Fibroblast of skin of back (primary cell): ENCODE results near the gene PELI2.

Source experiments
- DNase-seq: peaks from one replicate; pipeline ENCODE4 v3.0.0-alpha.2; 2013

PELI2 gene

GRCh38 chr14:56262530-56262929 lies 144.3 kb downstream of the PELI2 start:
- no peak for DNase-seq

GRCh38 chr14:56268039-56268438 lies 149.8 kb downstream of the PELI2 start:
- DNase-seq, result peak; percentile 87

GRCh38 chr14:56268673-56269072 lies 150.5 kb downstream of the PELI2 start:
- peak; percentile 79 for DNase-seq

- DNase-seq, result no peak
These were observed 152.7 kb downstream of the PELI2 start for GRCh38 chr14:56270921-56271320.

- peak; percentile 97 for DNase-seq
These were observed 153.8 kb downstream of the PELI2 start for GRCh38 chr14:56271970-56272369.

GRCh38 chr14:56273155-56273554 lies 154.9 kb downstream of the PELI2 start:
- DNase-seq, result peak; percentile 94

GRCh38 chr14:56273951-56274350 lies 155.7 kb downstream of the PELI2 start:
- DNase-seq, result peak; percentile 7

- peak; percentile 57 for DNase-seq
These were observed 156.3 kb downstream of the PELI2 start for GRCh38 chr14:56274556-56274955.

- DNase-seq, result no peak
These were observed 157.9 kb downstream of the PELI2 start for GRCh38 chr14:56276108-56276507.

GRCh38 chr14:56278383-56278782 lies 160.2 kb downstream of the PELI2 start:
- DNase-seq, result peak; percentile 20

GRCh38 chr14:56280843-56281242 lies 162.6 kb downstream of the PELI2 start:
- no peak for DNase-seq

GRCh38 chr14:56282179-56282578 lies 164.0 kb downstream of the PELI2 start:
- DNase-seq, result no peak

GRCh38 chr14:56284641-56285040 lies 166.4 kb downstream of the PELI2 start:
- DNase-seq, result no peak

- DNase-seq, result no peak
These were observed 170.9 kb downstream of the PELI2 start for GRCh38 chr14:56289155-56289554.

GRCh38 chr14:56290195-56290594 lies 172.0 kb downstream of the PELI2 start:
- no peak for DNase-seq

- no peak for DNase-seq
These were observed 174.8 kb downstream of the PELI2 start for GRCh38 chr14:56292970-56293369.

- no peak for DNase-seq
These were observed 175.3 kb downstream of the PELI2 start for GRCh38 chr14:56293506-56293905.

- DNase-seq, result no peak
These were observed 175.9 kb downstream of the PELI2 start for GRCh38 chr14:56294128-56294527.

GRCh38 chr14:56295743-56296142 lies 177.5 kb downstream of the PELI2 start:
- no peak for DNase-seq

GRCh38 chr14:56297449-56297848 lies 179.2 kb downstream of the PELI2 start:
- DNase-seq, result no peak

GRCh38 chr14:56299306-56299984 lies 181.2 kb downstream of the PELI2 start:
- no peak for DNase-seq

GRCh38 chr14:56300495-56300894 lies 182.3 kb downstream of the PELI2 start:
- DNase-seq, result peak; percentile 77

GRCh38 chr14:56304456-56304855 lies 186.2 kb downstream of the PELI2 start:
- peak; percentile 29 for DNase-seq

GRCh38 chr14:56309198-56309597 lies 191.0 kb downstream of the PELI2 start:
- no peak for DNase-seq

GRCh38 chr14:56310643-56311042 lies 192.4 kb downstream of the PELI2 start:
- peak; percentile 82 for DNase-seq
